Measurements from ENCODE around the gene ACVR1C.
"Not testable (repeated sequence)": the region's sequence is repeated elsewhere in the genome, so short reads cannot be mapped to it uniquely, and the experiment has no call there.

ACVR1C gene

GRCh38 chr2:157611110-157611509, 17.6 kb downstream of the ACVR1C start:
- ATAC-seq (replicated peaks) (no peak), DNase-seq (no peak)
- Mint-ChIP-seq H3K4me1 (ENCODE audit: low read depth in 2 of 2) (peaks cover 0 to 2% of the 10 kb centered on the region in 2 donors), H3K27ac (no peak overlapping the region), H3K36me3 (ENCODE audit: insufficient read depth) (no peaks in the 10 kb centered on the region), H3K9me3 (peaks cover 0 to 2% of the 10 kb centered on the region in 2 donors), H3K4me3 (no peak overlapping the region), H3K27me3 (peaks cover 5 to 44% of the 10 kb centered on the region in 2 donors)

DNA sequence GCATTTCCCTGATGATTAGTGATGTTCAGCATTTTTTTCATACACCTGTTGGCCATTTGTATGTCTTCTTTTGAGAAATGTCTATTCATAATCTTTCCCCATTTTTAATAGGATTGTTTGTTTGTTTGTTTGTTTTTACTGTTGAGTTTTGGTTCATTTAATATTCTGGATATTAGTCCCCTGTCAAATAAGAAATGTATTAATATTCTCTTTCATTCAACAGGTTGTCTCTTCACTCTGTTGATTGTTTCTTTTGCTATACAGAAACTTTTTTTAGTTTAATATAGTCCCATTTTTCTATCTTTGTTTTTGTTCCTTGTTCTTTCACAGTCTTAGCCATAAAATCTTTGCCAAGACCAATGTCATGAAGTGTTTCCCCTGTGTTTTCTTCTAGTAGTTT, 22.1 kb downstream of the ACVR1C start:
- ATAC-seq (replicated peaks) (no peak), DNase-seq (no peak)
- Mint-ChIP-seq H3K27me3 (peaks cover 0 to 38% of the 10 kb centered on the region in 2 donors), H3K9me3 (peaks cover 0 to 2% of the 10 kb centered on the region in 2 donors), H3K4me1 (ENCODE audit: low read depth in 2 of 2) (peaks cover 0 to 2% of the 10 kb centered on the region in 2 donors), H3K27ac (no peak overlapping the region), H3K4me3 (no peak overlapping the region), H3K36me3 (ENCODE audit: insufficient read depth) (no peaks in the 10 kb centered on the region)

GRCh38 chr2:157603198-157603597, 25.5 kb downstream of the ACVR1C start:
- DNase-seq, result no peak

DNA sequence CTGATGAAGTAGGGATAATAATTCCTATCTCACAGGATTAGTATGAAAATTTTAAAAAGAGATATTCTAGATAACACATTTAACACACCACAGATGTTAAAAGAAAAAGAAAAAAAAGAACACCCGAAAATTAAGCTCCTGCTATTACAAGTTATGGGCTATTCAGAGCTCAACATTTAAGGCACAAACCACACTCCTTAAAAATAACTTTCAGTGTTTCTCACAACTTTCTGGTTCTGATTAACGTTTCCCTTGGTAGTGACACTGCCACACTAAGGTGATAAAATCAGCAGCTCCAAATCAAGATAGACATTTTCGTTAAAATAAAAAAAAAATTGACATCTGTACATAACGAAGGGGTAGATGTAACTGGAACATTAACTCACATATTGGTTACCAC, 26.9 kb downstream of the ACVR1C start:
- DNase-seq (no peak), ATAC-seq (replicated peaks) (no peak)
- Mint-ChIP-seq H3K36me3 (ENCODE audit: insufficient read depth) (no peaks in the 10 kb centered on the region), H3K4me3 (no peak overlapping the region), H3K9me3 (no peaks in the 10 kb centered on the region), H3K27ac (no peak overlapping the region), H3K27me3 (peaks cover 7 to 12% of the 10 kb centered on the region in 2 donors), H3K4me1 (ENCODE audit: low read depth in 2 of 2) (no peaks in the 10 kb centered on the region)

More at GRCh38 chr2:157603198-157603597, 25.5 kb downstream of the ACVR1C start:
- no peak for ATAC-seq (replicated peaks)
- Mint-ChIP-seq H3K9me3 (no peaks in the 10 kb centered on the region), H3K36me3 (ENCODE audit: insufficient read depth) (no peaks in the 10 kb centered on the region), H3K4me3 (no peak overlapping the region), H3K27ac (no peak overlapping the region), H3K4me1 (ENCODE audit: low read depth in 2 of 2) (no peaks in the 10 kb centered on the region), H3K27me3 (peaks cover 8 to 9% of the 10 kb centered on the region in 2 donors)

- H3K27me3 Mint-ChIP-seq, result peaks cover 19 to 21% of the 10 kb centered on the region in 2 donors
These were observed 31.5 kb downstream of the ACVR1C start for GRCh38 chr2:157596992-157597681.

DNA sequence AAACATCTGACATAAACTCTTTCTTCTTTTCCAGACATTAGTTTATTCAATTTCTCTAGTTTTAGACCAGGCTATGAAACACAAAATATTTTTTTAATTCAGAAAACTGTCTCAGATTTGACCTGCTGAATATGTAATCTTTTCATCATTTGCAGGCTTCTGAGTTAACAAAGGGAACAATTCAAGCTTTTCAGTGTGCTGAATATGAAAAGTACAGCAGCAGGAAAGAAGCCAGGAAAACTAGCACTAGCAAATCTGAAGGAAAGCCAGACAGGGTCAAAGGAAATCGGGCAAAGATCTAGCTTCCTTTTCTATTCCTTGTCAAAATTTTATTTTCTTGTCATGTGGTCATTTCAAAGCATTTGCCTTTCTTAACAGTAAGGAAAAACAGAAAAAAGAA, 35.3 kb downstream of the ACVR1C start:
- DNase-seq, result no peak
- Mint-ChIP-seq H3K27me3 (peaks cover 27 to 40% of the 10 kb centered on the region in 2 donors), H3K36me3 (ENCODE audit: insufficient read depth) (no peaks in the 10 kb centered on the region), H3K4me3 (no peak overlapping the region), H3K9me3 (no peaks in the 10 kb centered on the region), H3K27ac (no peak overlapping the region), H3K4me1 (ENCODE audit: low read depth in 2 of 2) (peaks cover 4 to 6% of the 10 kb centered on the region in 2 donors)
- no peak for ATAC-seq (replicated peaks)

More at GRCh38 chr2:157596992-157597681, 31.5 kb downstream of the ACVR1C start:
- no peaks in the 10 kb centered on the region for H3K36me3 Mint-ChIP-seq (ENCODE audit: insufficient read depth)
- H3K4me3 Mint-ChIP-seq, result peak overlapping the region; percentile 33 to 50
- ATAC-seq (replicated peaks) (peak; percentile 76), DNase-seq (peak; percentile 31 to 37 (median 33))
- H3K4me1 Mint-ChIP-seq (ENCODE audit: low read depth in 2 of 2), result peaks cover 4 to 6% of the 10 kb centered on the region in 2 donors
- H3K27ac Mint-ChIP-seq, result no peak overlapping the region
- H3K9me3 Mint-ChIP-seq, result no peaks in the 10 kb centered on the region

DNA sequence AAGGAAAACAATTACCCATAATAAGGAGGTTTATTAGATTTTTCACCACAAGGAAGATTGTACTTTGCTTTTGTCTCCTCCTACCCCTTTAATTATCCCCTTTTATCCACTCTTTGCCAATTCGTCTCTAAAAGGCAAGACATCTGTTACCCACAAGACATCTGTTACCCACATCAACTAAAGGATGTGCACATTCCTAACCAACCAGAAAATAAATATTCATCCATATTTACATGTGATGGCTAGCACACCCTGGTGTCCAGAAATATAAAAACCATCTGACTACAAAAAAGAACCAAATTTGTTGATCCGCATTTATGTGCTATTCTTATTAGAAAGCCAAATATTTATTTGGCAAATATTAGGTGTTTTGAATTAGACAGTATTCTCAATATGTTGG, 35.7 kb downstream of the ACVR1C start:
- H3K9me3 Mint-ChIP-seq, result no peaks in the 10 kb centered on the region
- ATAC-seq (replicated peaks) (no peak), DNase-seq (no peak)
- H3K27me3 Mint-ChIP-seq, result peaks cover 27 to 42% of the 10 kb centered on the region in 2 donors
- no peaks in the 10 kb centered on the region for H3K36me3 Mint-ChIP-seq (ENCODE audit: insufficient read depth)
- H3K27ac Mint-ChIP-seq, result no peak overlapping the region
- no peak overlapping the region for H3K4me3 Mint-ChIP-seq
- peaks cover 4 to 6% of the 10 kb centered on the region in 2 donors for H3K4me1 Mint-ChIP-seq (ENCODE audit: low read depth in 2 of 2)

DNA sequence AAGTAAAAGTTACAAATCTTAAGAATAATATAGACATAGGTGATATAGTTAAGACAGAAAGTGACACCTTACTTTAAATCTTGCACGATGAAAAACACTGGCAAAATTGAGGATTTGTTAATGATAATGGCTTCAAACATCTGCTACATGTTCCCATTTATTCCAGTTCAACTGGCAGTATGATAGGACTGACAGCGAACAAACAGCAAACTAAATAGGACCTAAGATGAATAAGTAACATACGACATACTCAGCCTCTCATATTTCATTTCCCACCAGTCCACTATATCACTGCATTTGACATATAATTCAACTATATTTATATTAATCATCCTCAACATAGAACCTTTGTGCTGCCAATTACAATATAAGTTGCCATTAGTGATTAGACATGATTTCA, 36.3 kb downstream of the ACVR1C start:
- no peak overlapping the region for H3K4me3 Mint-ChIP-seq
- peaks cover 27 to 47% of the 10 kb centered on the region in 2 donors for H3K27me3 Mint-ChIP-seq
- no peak overlapping the region for H3K27ac Mint-ChIP-seq
- no peaks in the 10 kb centered on the region for H3K36me3 Mint-ChIP-seq (ENCODE audit: insufficient read depth)
- no peaks in the 10 kb centered on the region for H3K9me3 Mint-ChIP-seq
- ATAC-seq (replicated peaks), result no peak
- H3K4me1 Mint-ChIP-seq (ENCODE audit: low read depth in 2 of 2), result peaks cover 4 to 6% of the 10 kb centered on the region in 2 donors
- DNase-seq, result no peak

- ATAC-seq (replicated peaks) (no peak), DNase-seq (no peak)
- Mint-ChIP-seq H3K4me1 (ENCODE audit: low read depth in 2 of 2) (no peaks in the 10 kb centered on the region), H3K9me3 (no peaks in the 10 kb centered on the region), H3K4me3 (no peak overlapping the region), H3K36me3 (ENCODE audit: insufficient read depth) (no peaks in the 10 kb centered on the region), H3K27me3 (peaks cover 14 to 35% of the 10 kb centered on the region in 2 donors), H3K27ac (no peak overlapping the region)
These were observed 41.1 kb downstream of the ACVR1C start for GRCh38 chr2:157587576-157587975.

DNA sequence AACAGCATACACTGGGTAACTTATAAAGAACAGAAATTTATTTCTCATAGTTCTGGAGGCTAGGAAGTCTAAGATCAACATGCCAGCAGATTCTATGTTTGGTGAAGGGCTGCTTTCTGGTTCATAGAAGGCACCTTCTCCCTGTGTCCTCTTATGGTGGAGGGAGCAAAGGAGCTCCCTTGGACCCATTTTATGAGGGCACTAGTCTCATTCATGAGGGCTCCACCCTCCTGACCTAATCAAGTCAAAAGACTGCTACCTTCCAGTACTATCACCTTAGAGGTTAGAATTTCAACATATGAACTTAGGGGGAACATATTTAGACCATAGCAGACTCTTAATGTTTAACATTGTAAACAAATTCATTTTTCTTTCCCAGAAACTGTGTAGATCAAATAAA, 54.5 kb downstream of the ACVR1C start:
- H3K9me3 Mint-ChIP-seq, result no peaks in the 10 kb centered on the region
- H3K27ac Mint-ChIP-seq, result no peak overlapping the region
- H3K4me3 Mint-ChIP-seq, result no peak overlapping the region
- peaks cover 0 to under 1% of the 10 kb centered on the region in 2 donors for H3K27me3 Mint-ChIP-seq
- no peaks in the 10 kb centered on the region for H3K4me1 Mint-ChIP-seq (ENCODE audit: low read depth in 2 of 2)
- ATAC-seq (replicated peaks) (no peak), DNase-seq (no peak)
- no peaks in the 10 kb centered on the region for H3K36me3 Mint-ChIP-seq (ENCODE audit: insufficient read depth)

- no peak for DNase-seq
- Mint-ChIP-seq H3K27ac (no peak overlapping the region), H3K9me3 (no peaks in the 10 kb centered on the region), H3K4me3 (no peak overlapping the region), H3K27me3 (no peaks in the 10 kb centered on the region), H3K4me1 (ENCODE audit: low read depth in 2 of 2) (no peaks in the 10 kb centered on the region), H3K36me3 (ENCODE audit: insufficient read depth) (no peaks in the 10 kb centered on the region)
- ATAC-seq (replicated peaks), result peak; percentile 37
These were observed 55.9 kb downstream of the ACVR1C start for GRCh38 chr2:157572725-157573124.

DNA sequence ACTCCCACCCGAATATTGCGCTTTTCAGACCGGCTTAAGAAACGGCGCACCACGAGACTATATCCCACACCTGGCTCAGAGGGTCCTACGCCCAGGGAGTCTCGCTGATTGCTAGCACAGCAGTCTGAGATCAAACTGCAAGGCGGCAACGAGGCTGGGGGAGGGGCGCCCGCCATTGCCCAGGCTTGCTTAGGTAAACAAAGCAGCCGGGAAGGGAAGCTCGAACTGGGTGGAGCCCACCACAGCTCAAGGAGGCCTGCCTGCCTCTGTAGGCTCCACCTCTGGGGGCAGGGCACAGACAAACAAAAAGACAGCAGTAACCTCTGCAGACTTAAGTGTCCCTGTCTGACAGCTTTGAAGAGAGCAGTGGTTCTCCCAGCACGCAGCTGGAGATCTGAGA, 62.0 kb downstream of the ACVR1C start:
- not testable (repeated sequence) for H3K4me1 Mint-ChIP-seq (ENCODE audit: low read depth in 2 of 2)

DNA sequence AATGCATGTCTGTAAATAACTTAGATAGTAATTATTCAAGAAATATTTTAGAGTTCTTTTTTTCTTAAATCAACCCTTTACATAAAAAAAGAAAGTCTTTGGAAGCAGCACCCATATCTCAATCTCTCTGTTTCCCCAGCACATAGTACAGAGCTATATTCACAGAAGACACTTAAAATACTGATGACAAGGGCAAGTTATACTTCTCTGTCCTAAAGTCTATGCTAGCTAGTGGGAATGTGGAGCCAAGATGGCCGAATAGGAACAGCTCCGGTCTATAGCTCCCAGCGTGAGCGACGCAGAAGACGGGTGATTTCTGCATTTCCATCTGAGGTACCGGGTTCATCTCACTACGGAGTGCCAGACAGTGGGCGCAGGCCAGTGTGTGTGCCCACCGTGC, 62.6 kb downstream of the ACVR1C start:
- ATAC-seq (replicated peaks); H3K4me1 Mint-ChIP-seq (ENCODE audit: low read depth in 2 of 2); H3K27ac Mint-ChIP-seq; H3K36me3 Mint-ChIP-seq (ENCODE audit: insufficient read depth); DNase-seq; H3K4me3 Mint-ChIP-seq; H3K9me3 Mint-ChIP-seq: not testable (repeated sequence)
- peaks cover 9 to 11% of the 10 kb centered on the region in 2 donors for H3K27me3 Mint-ChIP-seq

More for the DNA sequence above, 62.0 kb downstream of the ACVR1C start:
- DNase-seq; ATAC-seq (replicated peaks); H3K9me3 Mint-ChIP-seq; H3K27ac Mint-ChIP-seq; H3K36me3 Mint-ChIP-seq (ENCODE audit: insufficient read depth); H3K4me3 Mint-ChIP-seq: not testable (repeated sequence)
- peaks cover 9 to 11% of the 10 kb centered on the region in 2 donors for H3K27me3 Mint-ChIP-seq

GRCh38 chr2:157565550-157565949, 63.1 kb downstream of the ACVR1C start:
- DNase-seq (no peak), ATAC-seq (replicated peaks) (no peak)
- H3K4me3 Mint-ChIP-seq, result no peak overlapping the region
- H3K27me3 Mint-ChIP-seq, result peaks cover 9 to 15% of the 10 kb centered on the region in 2 donors
- no peaks in the 10 kb centered on the region for H3K4me1 Mint-ChIP-seq (ENCODE audit: low read depth in 2 of 2)
- no peak overlapping the region for H3K27ac Mint-ChIP-seq
- H3K36me3 Mint-ChIP-seq (ENCODE audit: insufficient read depth), result no peaks in the 10 kb centered on the region
- H3K9me3 Mint-ChIP-seq, result no peaks in the 10 kb centered on the region
